Natural killer cell treated with Interleukin-12 subunit alpha and Interleukin-12 subunit beta and Interleukin-15 and Interleukin-18, amount 100 ng/mL, for 72 hours (primary cell): ENCODE measurements around the gene WHRN. TPM values are rescaled to one million over a fixed set of nuclear protein-coding genes. Genes with fewer than 3 reads are reported as not detected.

Experiments used
- ATAC-seq, 2 donors: fragments of 150-1000 bp; cut with Tn5 transposase in 1 of 2; sonication (Bioruptor Pico), chemical (Tn5 transposase) in 1 of 2; 2 replicates each; pipeline ENCODE4 v1.10.0; 2021
- DNase-seq: peaks from one replicate; pipeline ENCODE4 v3.0.0; 2022; ENCODE audit warnings: low spot score
- H3K27ac Mint-ChIP-seq, 2 donors: 1 replicate in 1 of 2; 2 replicates in 1 of 2; pipeline ENCODE4 v1.8.0; 2022; ENCODE audit warnings: mixed read lengths in 2 of 2, mild to moderate bottlenecking in 1 of 2, moderate library complexity in 1 of 2
- H3K27me3 Mint-ChIP-seq, 2 donors: 1 replicate in 1 of 2; 2 replicates in 1 of 2; pipeline ENCODE4 v1.8.0; 2022; ENCODE audit warnings: mixed read lengths in 2 of 2
- H3K36me3 Mint-ChIP-seq: one replicate; pipeline ENCODE4 v1.8.0; 2022; ENCODE audit warnings: mixed read lengths
- H3K4me1 Mint-ChIP-seq, 2 donors: 1 replicate in 1 of 2; 2 replicates in 1 of 2; pipeline ENCODE4 v1.8.0; 2022; ENCODE audit warnings: low read depth in 2 of 2, mixed read lengths in 2 of 2, mild to moderate bottlenecking in 1 of 2
- H3K4me3 Mint-ChIP-seq: one replicate; pipeline ENCODE4 v1.8.0; 2022; ENCODE audit warnings: mixed read lengths
- H3K9me3 Mint-ChIP-seq: 2 replicates; pipeline ENCODE4 v1.8.0; 2022; ENCODE audit warnings: mixed read lengths
- total RNA-seq, 2 donors: library from RNA; stranded (reverse); gene quantifications; one replicate each; pipeline ENCODE4 v1.2.3, GENCODE V29; 2022

Gene WHRN
- total RNA-seq, 2 donors from 2014 or later = 1.1 to 2.4 TPM

- DNase-seq (no peak), ATAC-seq (no peak)
- no peaks in the 10 kb centered on the region for H3K36me3 Mint-ChIP-seq
- H3K27me3 Mint-ChIP-seq = no peaks in the 10 kb centered on the region
- peaks cover 5 to 6% of the 10 kb centered on the region in 2 donors for H3K4me1 Mint-ChIP-seq
- H3K9me3 Mint-ChIP-seq = no peaks in the 10 kb centered on the region
- no peak overlapping the region for H3K27ac Mint-ChIP-seq
- no peak overlapping the region for H3K4me3 Mint-ChIP-seq
These were observed 89.0 kb downstream of the WHRN start for GRCh38 chr9:114416290-114416689.

- H3K36me3 Mint-ChIP-seq = no peaks in the 10 kb centered on the region
- no peaks in the 10 kb centered on the region for H3K9me3 Mint-ChIP-seq
- H3K27ac Mint-ChIP-seq = no peak overlapping the region
- ATAC-seq (no peak), DNase-seq (no peak)
- no peaks in the 10 kb centered on the region for H3K27me3 Mint-ChIP-seq
- no peak overlapping the region for H3K4me3 Mint-ChIP-seq
- H3K4me1 Mint-ChIP-seq = peaks cover 10 to 13% of the 10 kb centered on the region in 2 donors
These were observed 90.9 kb downstream of the WHRN start for GRCh38 chr9:114414346-114414745.

- H3K4me3 Mint-ChIP-seq = no peak overlapping the region
- H3K27ac Mint-ChIP-seq = no peak overlapping the region
- H3K4me1 Mint-ChIP-seq = peaks cover 10 to 18% of the 10 kb centered on the region in 2 donors
- DNase-seq (no peak), ATAC-seq (no peak)
- H3K9me3 Mint-ChIP-seq = no peaks in the 10 kb centered on the region
- no peaks in the 10 kb centered on the region for H3K27me3 Mint-ChIP-seq
- H3K36me3 Mint-ChIP-seq = no peaks in the 10 kb centered on the region
These were observed 91.4 kb downstream of the WHRN start for GRCh38 chr9:114413861-114414301.

- Mint-ChIP-seq H3K36me3 (no peaks in the 10 kb centered on the region), H3K4me1 (peaks cover 4 to 13% of the 10 kb centered on the region in 2 donors), H3K27ac (no peak overlapping the region), H3K9me3 (no peaks in the 10 kb centered on the region), H3K27me3 (no peaks in the 10 kb centered on the region), H3K4me3 (no peak overlapping the region)
- DNase-seq (no peak), ATAC-seq (no peak)
These were observed 93.1 kb downstream of the WHRN start for GRCh38 chr9:114412048-114412683.

- peaks cover 4 to 13% of the 10 kb centered on the region in 2 donors for H3K4me1 Mint-ChIP-seq
- no peaks in the 10 kb centered on the region for H3K27me3 Mint-ChIP-seq
- no peak overlapping the region for H3K4me3 Mint-ChIP-seq
- no peaks in the 10 kb centered on the region for H3K36me3 Mint-ChIP-seq
- no peak for DNase-seq
- ATAC-seq = no peak
- H3K9me3 Mint-ChIP-seq = no peaks in the 10 kb centered on the region
- no peak overlapping the region for H3K27ac Mint-ChIP-seq
These were observed 93.8 kb downstream of the WHRN start for GRCh38 chr9:114411452-114411851.

- H3K4me1 Mint-ChIP-seq = peaks cover 4 to 13% of the 10 kb centered on the region in 2 donors
- no peak overlapping the region for H3K4me3 Mint-ChIP-seq
- DNase-seq (no peak), ATAC-seq (no peak)
- H3K27ac Mint-ChIP-seq = no peak overlapping the region
- no peaks in the 10 kb centered on the region for H3K9me3 Mint-ChIP-seq
- no peaks in the 10 kb centered on the region for H3K36me3 Mint-ChIP-seq
- H3K27me3 Mint-ChIP-seq = no peaks in the 10 kb centered on the region
These were observed 94.4 kb downstream of the WHRN start for GRCh38 chr9:114410910-114411309.

- Mint-ChIP-seq H3K4me1 (peaks cover 8 to 19% of the 10 kb centered on the region in 2 donors), H3K27me3 (no peaks in the 10 kb centered on the region), H3K36me3 (no peaks in the 10 kb centered on the region), H3K9me3 (no peaks in the 10 kb centered on the region), H3K4me3 (no peak overlapping the region), H3K27ac (no peak overlapping the region)
- DNase-seq = no peak
- no peak for ATAC-seq
These were observed 95.4 kb downstream of the WHRN start for GRCh38 chr9:114409842-114410241.

GRCh38 chr9:114409103-114409780 lies 96.0 kb downstream of the WHRN start:
- Mint-ChIP-seq H3K27ac (no peak overlapping the region), H3K36me3 (no peaks in the 10 kb centered on the region), H3K4me3 (no peak overlapping the region), H3K27me3 (no peaks in the 10 kb centered on the region), H3K4me1 (peaks cover 8 to 19% of the 10 kb centered on the region in 2 donors), H3K9me3 (no peaks in the 10 kb centered on the region)
- no peak for DNase-seq
- ATAC-seq = no peak

- H3K27ac Mint-ChIP-seq = peak overlapping the region in 1 of 2 donors; percentile 78
- no peaks in the 10 kb centered on the region for H3K9me3 Mint-ChIP-seq
- DNase-seq (no peak), ATAC-seq (no peak)
- no peaks in the 10 kb centered on the region for H3K36me3 Mint-ChIP-seq
- no peak overlapping the region for H3K4me3 Mint-ChIP-seq
- no peaks in the 10 kb centered on the region for H3K27me3 Mint-ChIP-seq
- peaks cover 8 to 19% of the 10 kb centered on the region in 2 donors for H3K4me1 Mint-ChIP-seq
These were observed 96.6 kb downstream of the WHRN start for GRCh38 chr9:114408645-114409044.

GRCh38 chr9:114407889-114408288 lies 97.4 kb downstream of the WHRN start:
- no peak for DNase-seq
- Mint-ChIP-seq H3K27ac (peak overlapping the region in 1 of 2 donors; percentile 78), H3K9me3 (no peaks in the 10 kb centered on the region), H3K27me3 (no peaks in the 10 kb centered on the region), H3K36me3 (no peaks in the 10 kb centered on the region), H3K4me3 (no peak overlapping the region), H3K4me1 (peaks cover 8 to 19% of the 10 kb centered on the region in 2 donors)
- ATAC-seq = no peak

- DNase-seq (no peak), ATAC-seq (no peak)
- Mint-ChIP-seq H3K36me3 (no peaks in the 10 kb centered on the region), H3K4me1 (peaks cover 8 to 19% of the 10 kb centered on the region in 2 donors), H3K4me3 (no peak overlapping the region), H3K27me3 (no peaks in the 10 kb centered on the region), H3K27ac (no peak overlapping the region), H3K9me3 (no peaks in the 10 kb centered on the region)
These were observed 98.8 kb downstream of the WHRN start for GRCh38 chr9:114406441-114406840.

GRCh38 chr9:114405294-114406034 lies 99.8 kb downstream of the WHRN start:
- Mint-ChIP-seq H3K27ac (peak overlapping the region in 1 of 2 donors; percentile 26), H3K4me3 (no peak overlapping the region), H3K9me3 (no peaks in the 10 kb centered on the region), H3K27me3 (no peaks in the 10 kb centered on the region), H3K36me3 (no peaks in the 10 kb centered on the region), H3K4me1 (peaks cover 8 to 19% of the 10 kb centered on the region in 2 donors)
- peak; percentile 86 to 88 for ATAC-seq
- DNase-seq = peak; percentile 81

GRCh38 chr9:114404531-114404930 lies 100.7 kb downstream of the WHRN start:
- no peaks in the 10 kb centered on the region for H3K9me3 Mint-ChIP-seq
- peaks cover 5 to 12% of the 10 kb centered on the region in 2 donors for H3K4me1 Mint-ChIP-seq
- H3K27ac Mint-ChIP-seq = no peak overlapping the region
- H3K4me3 Mint-ChIP-seq = no peak overlapping the region
- H3K27me3 Mint-ChIP-seq = no peaks in the 10 kb centered on the region
- ATAC-seq = no peak
- no peak for DNase-seq
- no peaks in the 10 kb centered on the region for H3K36me3 Mint-ChIP-seq
